ENCODE results near the gene MADCAM1.

MADCAM1 gene

DNA sequence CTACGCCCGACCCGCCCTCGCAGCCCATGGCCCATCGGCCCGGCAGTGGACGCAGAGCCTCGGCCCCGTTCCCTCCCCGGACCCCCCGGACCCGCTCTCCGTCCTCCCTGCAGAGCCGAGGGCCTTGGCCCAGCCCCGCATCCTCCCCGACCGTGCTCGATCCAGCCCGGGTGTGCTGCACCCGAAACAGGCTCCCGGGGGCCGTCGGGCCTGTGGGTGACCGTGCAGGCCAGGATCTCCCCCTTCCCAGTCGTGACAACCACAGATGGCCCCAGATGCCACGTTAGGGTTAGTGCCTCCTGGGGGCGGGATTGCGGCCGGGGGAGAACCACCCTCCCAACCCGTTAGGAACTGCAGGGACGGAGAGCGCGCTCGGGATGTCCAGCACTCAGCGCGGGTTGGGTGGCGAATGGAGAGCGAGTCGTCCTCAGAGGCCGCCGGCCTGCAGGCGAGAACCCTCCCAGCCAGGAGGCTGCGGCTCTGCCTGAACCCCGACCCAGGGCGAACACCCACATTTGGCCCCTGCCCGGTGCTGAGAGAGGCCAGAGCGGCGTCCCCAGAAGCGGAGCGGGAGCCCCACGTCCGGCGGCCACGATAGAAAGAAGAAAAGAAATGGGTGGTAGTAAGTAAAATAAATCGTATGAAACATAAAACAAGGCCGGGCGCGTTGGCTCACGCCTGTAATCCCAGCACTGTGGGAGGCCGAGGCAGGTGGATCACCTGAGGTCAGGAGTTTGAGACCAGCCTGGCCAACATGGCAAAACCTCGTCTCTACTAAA lies 6.7 kb upstream of the MADCAM1 start:
- peak; percentile 70 for DNase-seq

GRCh38 chr19:491146-491741 lies 5.0 kb upstream of the MADCAM1 start:
- no peak for DNase-seq

- DNase-seq = no peak
These were observed 4.2 kb upstream of the MADCAM1 start for GRCh38 chr19:492091-492531.

- no peak for DNase-seq
These were observed 2.7 kb upstream of the MADCAM1 start for GRCh38 chr19:493391-494170.

GRCh38 chr19:494171-495080 lies 1.9 kb upstream of the MADCAM1 start:
- peak; percentile 31 for DNase-seq

GRCh38 chr19:495081-495401 lies 1.2 kb upstream of the MADCAM1 start:
- no peak for DNase-seq

DNA sequence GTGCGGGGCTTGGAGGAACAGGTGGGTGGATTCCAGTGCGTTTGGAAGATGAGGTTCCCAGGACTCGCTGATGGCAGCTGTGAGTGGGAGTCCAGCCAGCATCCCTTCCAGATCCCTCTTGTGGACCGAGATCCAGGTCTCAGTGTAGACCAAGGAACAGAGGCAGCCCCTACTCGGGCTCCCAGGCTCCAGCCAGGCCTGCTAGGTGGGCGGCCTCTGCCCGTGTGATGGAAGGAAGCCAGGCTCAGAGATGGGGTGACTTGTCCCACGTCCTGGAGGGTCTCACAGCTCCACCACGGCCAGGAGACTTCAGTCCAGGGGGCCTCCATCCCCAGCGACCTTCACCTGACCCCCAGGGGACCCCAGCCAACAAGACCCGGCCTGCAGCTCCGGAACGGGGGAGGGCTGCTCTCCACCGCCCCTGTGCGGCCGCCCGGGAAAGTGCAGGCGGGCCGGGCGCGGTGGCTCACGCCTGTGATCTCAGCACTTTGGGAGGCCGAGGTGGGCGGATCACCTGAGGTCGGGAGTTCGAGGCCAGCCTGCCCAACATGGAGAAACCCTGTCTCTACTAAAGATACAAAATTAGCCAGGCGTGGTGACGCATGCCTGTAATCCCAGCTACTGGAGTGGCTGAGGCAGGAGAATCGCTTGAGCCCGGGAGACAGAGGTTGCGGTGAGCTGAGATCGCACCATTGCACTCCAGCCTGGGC lies 729 bp upstream of the MADCAM1 start:
- DNase-seq = peak; percentile 63

GRCh38 chr19:496986-497385 lies 700 bp downstream of the MADCAM1 start:
- no peak for DNase-seq

GRCh38 chr19:497491-497868 lies 1.2 kb downstream of the MADCAM1 start:
- DNase-seq = no peak

DNA sequence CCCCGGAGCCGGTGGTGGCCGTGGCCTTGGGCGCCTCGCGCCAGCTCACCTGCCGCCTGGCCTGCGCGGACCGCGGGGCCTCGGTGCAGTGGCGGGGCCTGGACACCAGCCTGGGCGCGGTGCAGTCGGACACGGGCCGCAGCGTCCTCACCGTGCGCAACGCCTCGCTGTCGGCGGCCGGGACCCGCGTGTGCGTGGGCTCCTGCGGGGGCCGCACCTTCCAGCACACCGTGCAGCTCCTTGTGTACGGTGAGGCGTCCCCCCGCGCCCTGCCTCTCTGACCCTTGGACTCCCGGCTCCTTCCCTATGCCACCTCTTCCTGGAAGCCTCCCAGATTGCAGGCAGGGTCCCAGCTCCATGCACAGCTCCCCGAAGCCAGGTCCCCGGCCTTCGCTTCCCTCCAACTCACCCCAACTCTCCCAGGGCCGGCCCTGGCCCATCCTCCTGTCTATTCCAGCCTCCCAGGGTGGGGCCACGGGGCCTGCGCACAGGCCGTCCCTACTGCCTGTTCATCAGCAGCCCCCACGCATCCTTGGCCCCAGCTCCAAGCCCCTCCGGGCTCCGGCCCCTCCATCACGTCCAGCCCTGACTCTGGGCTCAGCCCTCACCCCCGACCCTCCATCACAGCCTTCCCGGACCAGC lies 1.7 kb downstream of the MADCAM1 start:
- peak; percentile 30 for DNase-seq

DNA sequence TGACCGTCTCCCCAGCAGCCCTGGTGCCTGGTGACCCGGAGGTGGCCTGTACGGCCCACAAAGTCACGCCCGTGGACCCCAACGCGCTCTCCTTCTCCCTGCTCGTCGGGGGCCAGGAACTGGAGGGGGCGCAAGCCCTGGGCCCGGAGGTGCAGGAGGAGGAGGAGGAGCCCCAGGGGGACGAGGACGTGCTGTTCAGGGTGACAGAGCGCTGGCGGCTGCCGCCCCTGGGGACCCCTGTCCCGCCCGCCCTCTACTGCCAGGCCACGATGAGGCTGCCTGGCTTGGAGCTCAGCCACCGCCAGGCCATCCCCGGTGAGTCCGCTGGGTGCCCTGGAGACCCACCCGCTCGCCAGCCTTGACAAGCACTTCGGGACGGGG lies 2.2 kb downstream of the MADCAM1 start:
- no peak for DNase-seq

- DNase-seq = no peak
These were observed 2.8 kb downstream of the MADCAM1 start for GRCh38 chr19:498977-499623.

- no peak for DNase-seq
These were observed 5.4 kb downstream of the MADCAM1 start for GRCh38 chr19:501646-502045.

GRCh38 chr19:504616-505015 lies 8.3 kb downstream of the MADCAM1 start:
- no peak for DNase-seq

GRCh38 chr19:506404-507285 lies 10.4 kb downstream of the MADCAM1 start:
- peak; percentile 98 for DNase-seq

GRCh38 chr19:507286-508203 lies 11.3 kb downstream of the MADCAM1 start, which contains the start of gene TPGS1:
TSS of gene TPGS1 (plus strand) at chr19:507497. CDS start at chr19:507507, 10 bp downstream.
- peak; percentile 83 for DNase-seq

DNA sequence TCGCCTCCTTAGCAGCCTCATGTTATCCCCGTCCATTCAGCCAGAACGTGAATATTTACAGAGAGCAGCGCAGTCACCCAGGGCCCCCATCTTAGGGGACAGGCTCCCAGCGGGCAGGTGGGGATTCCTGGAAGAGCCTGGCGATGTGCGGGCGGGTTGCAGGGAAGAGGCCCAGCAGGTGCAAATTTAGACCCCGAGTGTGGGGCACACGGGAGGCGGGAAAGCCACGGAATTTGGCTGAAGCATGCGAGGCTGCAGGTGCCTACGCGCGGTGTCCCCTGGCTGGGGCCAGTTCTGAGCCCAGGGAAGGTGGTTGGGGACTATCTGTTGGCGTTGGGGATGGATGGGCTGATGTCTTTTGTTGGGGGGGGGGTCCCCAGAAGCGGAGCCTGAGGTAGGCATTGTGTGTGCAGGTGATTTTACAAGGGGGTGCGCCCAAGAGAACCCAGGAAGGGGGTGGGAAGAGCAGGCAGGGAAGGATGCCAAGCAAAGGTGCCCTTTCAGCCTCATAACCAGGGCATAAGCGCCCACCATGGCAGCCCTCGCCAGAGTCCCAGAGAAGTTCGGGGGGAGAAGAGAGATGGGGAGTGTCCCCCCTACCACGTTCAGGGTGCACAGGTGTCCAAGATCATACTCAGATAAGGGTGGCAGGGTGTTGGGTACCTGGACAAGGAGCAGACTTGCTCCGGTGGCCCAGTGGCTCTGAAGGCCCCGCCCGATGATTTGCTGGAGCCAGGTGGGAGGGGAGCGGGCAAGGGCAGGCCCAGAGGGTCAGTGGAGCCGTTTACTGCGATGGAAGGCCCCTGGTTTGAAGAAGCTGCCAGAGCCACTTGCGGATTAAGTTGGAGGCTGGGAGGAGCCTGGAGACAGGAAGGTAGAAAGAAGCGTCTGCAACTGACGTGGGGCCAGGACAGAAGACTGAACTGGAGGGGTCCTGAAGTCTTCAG lies 12.2 kb downstream of the MADCAM1 start:
- no peak for DNase-seq

All from DMS53 (cell line).